GM18526 (cell line): Measurements from ENCODE around the gene SCGB1A1.

Experiments used
- POLR2A ChIP-seq: IDR thresholded peaks from 3 replicates; pipeline ENCODE4 v1.6.1; 2011; ENCODE audit not compliant: insufficient read length; ENCODE audit errors: extremely low read depth

The SCGB1A1 gene

GRCh38 chr11:62418733-62419132, at the start of gene SCGB1A1:
TSS of gene SCGB1A1 (plus strand) at chr11:62419033. CDS start at chr11:62419096, 63 bp downstream.
- TF ChIP-seq POLR2A: no peak

GRCh38 chr11:62370743-62371440, 47.9 kb upstream of the SCGB1A1 start:
- TF ChIP-seq POLR2A: peak; percentile 26

- TF ChIP-seq POLR2A: no peak
Observed at GRCh38 chr11:62372871-62373270, 46.0 kb upstream of the SCGB1A1 start.

GRCh38 chr11:62373464-62374119, 45.2 kb upstream of the SCGB1A1 start:
- TF ChIP-seq POLR2A: no peak

GRCh38 chr11:62374801-62375200, 44.0 kb upstream of the SCGB1A1 start:
- TF ChIP-seq POLR2A: no peak

- no peak for TF ChIP-seq POLR2A
Observed at GRCh38 chr11:62383822-62384221, 35.0 kb upstream of the SCGB1A1 start.

GRCh38 chr11:62387381-62387780, 31.5 kb upstream of the SCGB1A1 start:
- no peak for TF ChIP-seq POLR2A

GRCh38 chr11:62388999-62389398, 29.8 kb upstream of the SCGB1A1 start:
- no peak for TF ChIP-seq POLR2A

- no peak for TF ChIP-seq POLR2A
Observed at GRCh38 chr11:62390237-62390636, 28.6 kb upstream of the SCGB1A1 start.

- TF ChIP-seq POLR2A: no peak
Observed at GRCh38 chr11:62390722-62391121, 28.1 kb upstream of the SCGB1A1 start.

GRCh38 chr11:62391642-62392425, 27.0 kb upstream of the SCGB1A1 start:
- TF ChIP-seq POLR2A: no peak

GRCh38 chr11:62392506-62392905, 26.3 kb upstream of the SCGB1A1 start:
- no peak for TF ChIP-seq POLR2A

GRCh38 chr11:62393061-62393611, 25.7 kb upstream of the SCGB1A1 start:
- TF ChIP-seq POLR2A: no peak

GRCh38 chr11:62393735-62394134, 25.1 kb upstream of the SCGB1A1 start:
- TF ChIP-seq POLR2A: no peak

- TF ChIP-seq POLR2A: no peak
Observed at GRCh38 chr11:62394825-62395538, 23.9 kb upstream of the SCGB1A1 start.
